ENCODE data around the gene MTA3.
A peak's percentile ranks its signal among the peaks of the same experiment; 100 is the strongest.
"Not testable (repeated sequence)": the region's sequence is repeated elsewhere in the genome, so short reads cannot be mapped to it uniquely, and the experiment has no call there.

MTA3 gene

GRCh38 chr2:42663828-42664227 lies 95.4 kb downstream of the MTA3 start:
- no peak for DNase-seq (ENCODE audit: low spot score)

GRCh38 chr2:42673989-42674579 lies 105.7 kb downstream of the MTA3 start:
- no peak for DNase-seq (ENCODE audit: low spot score)

- no peak for DNase-seq (ENCODE audit: low spot score)
Observed at GRCh38 chr2:42675815-42676214, 107.4 kb downstream of the MTA3 start.

- DNase-seq (ENCODE audit: low spot score): no peak
Observed at GRCh38 chr2:42685303-42685702, 116.9 kb downstream of the MTA3 start.

- DNase-seq (ENCODE audit: low spot score): no peak
Observed at GRCh38 chr2:42693013-42693615, 124.7 kb downstream of the MTA3 start.

GRCh38 chr2:42693688-42694479 lies 125.5 kb downstream of the MTA3 start:
- DNase-seq (ENCODE audit: low spot score): no peak

GRCh38 chr2:42696987-42697386 lies 128.6 kb downstream of the MTA3 start:
- no peak for DNase-seq (ENCODE audit: low spot score)

GRCh38 chr2:42698940-42699339 lies 130.5 kb downstream of the MTA3 start:
- DNase-seq (ENCODE audit: low spot score): no peak

GRCh38 chr2:42706836-42707235 lies 138.4 kb downstream of the MTA3 start:
- no peak for DNase-seq (ENCODE audit: low spot score)

GRCh38 chr2:42708179-42708578 lies 139.7 kb downstream of the MTA3 start:
- DNase-seq (ENCODE audit: low spot score): no peak

- DNase-seq (ENCODE audit: low spot score): no peak
Observed at GRCh38 chr2:42711896-42712295, 143.5 kb downstream of the MTA3 start.

- DNase-seq (ENCODE audit: low spot score): no peak
Observed at GRCh38 chr2:42712934-42713333, 144.5 kb downstream of the MTA3 start.

- no peak for DNase-seq (ENCODE audit: low spot score)
Observed at GRCh38 chr2:42713920-42714319, 145.5 kb downstream of the MTA3 start.

- no peak for DNase-seq (ENCODE audit: low spot score)
Observed at GRCh38 chr2:42714686-42715085, 146.3 kb downstream of the MTA3 start.

GRCh38 chr2:42721898-42722297 lies 153.5 kb downstream of the MTA3 start:
- no peak for DNase-seq (ENCODE audit: low spot score)

GRCh38 chr2:42722320-42723190 lies 154.1 kb downstream of the MTA3 start:
- peak; percentile 47 for DNase-seq (ENCODE audit: low spot score)

GRCh38 chr2:42723465-42723864 lies 155.0 kb downstream of the MTA3 start:
- DNase-seq (ENCODE audit: low spot score): no peak

GRCh38 chr2:42724886-42725285 lies 156.5 kb downstream of the MTA3 start:
- DNase-seq (ENCODE audit: low spot score): no peak

GRCh38 chr2:42725657-42726056 lies 157.2 kb downstream of the MTA3 start:
- DNase-seq (ENCODE audit: low spot score): no peak

GRCh38 chr2:42726680-42727079 lies 158.2 kb downstream of the MTA3 start:
- DNase-seq (ENCODE audit: low spot score): no peak

- DNase-seq (ENCODE audit: low spot score): not testable (repeated sequence)
Observed at GRCh38 chr2:42731316-42731715, 162.9 kb downstream of the MTA3 start.

GRCh38 chr2:42733852-42734251 lies 165.4 kb downstream of the MTA3 start:
- no peak for DNase-seq (ENCODE audit: low spot score)

All from NAMALWA (cell line).